Stimulated activated naive CD8-positive, alpha-beta T cell treated with anti-CD3 and anti-CD28 coated beads, Interleukin-15, Interleukin-2, amounts not matched to agents 100 U/mL and 50 U/mL, for 24 hours (primary cell): ENCODE results near the gene GALNT2.

Source experiments
- ATAC-seq: fragments of 150-1000 bp; cut with Tn5 transposase; one replicate; pipeline ENCODE4 v1.10.0; 2021
- DNase-seq: peaks from one replicate; pipeline ENCODE4 v3.0.0; 2021

The GALNT2 gene

GRCh38 chr1:230321341-230321740, 254.3 kb downstream of the GALNT2 start:
- ATAC-seq, result no peak
- DNase-seq, result no peak

DNA sequence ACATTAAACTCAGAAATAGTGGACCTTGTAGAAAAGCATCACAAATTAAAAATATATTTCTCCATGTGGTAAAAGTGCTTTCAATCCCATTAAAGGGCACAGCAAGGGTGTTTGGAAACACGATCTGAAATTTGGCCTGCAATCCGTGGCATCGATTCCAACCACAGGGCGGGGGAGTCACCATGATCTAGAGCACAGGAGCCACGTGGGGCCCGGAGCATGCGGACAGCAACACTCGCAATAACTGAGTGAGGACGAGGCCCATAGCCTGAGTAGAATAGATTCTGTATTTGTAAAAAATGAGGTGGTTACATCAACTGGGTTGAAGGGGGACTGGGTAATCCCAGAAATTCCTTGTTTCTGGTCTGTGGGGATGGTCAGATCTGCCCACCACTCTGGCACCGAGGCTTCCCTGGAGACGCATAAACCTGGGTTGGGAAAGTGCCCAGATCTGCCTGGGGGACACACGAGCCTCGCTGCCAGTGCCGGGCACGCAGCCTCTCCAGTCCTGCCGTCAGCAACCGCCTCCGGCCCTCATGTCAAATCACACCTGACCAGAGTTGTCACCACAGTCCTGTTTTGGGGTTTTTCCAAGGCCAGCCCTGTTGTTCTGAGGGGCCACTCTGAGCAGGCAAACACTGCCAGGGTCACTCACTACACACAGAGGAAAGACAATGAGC, 254.8 kb downstream of the GALNT2 start:
- ATAC-seq, result no peak
- no peak for DNase-seq

DNA sequence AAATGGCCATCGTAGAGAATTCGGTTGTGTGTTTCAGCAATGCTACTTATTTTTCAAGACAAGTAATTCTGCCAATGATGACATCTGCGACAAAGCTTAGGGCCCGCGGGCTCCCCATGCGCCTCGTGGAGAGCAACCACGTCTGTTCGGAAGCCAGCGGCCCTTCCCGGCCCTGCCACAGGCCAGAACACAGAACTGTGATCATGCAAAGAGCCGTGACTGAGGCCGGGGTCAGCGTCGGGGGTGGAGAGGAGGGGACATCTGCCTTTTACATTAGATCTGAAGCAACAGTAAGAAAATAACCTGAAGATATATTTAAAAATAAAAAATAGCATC, 255.4 kb downstream of the GALNT2 start:
- no peak for ATAC-seq
- no peak for DNase-seq

GRCh38 chr1:230322967-230323547, 256.0 kb downstream of the GALNT2 start:
- no peak for DNase-seq
- ATAC-seq, result no peak

- ATAC-seq (no peak), DNase-seq (no peak)
Measured at GRCh38 chr1:230323686-230324085, 256.6 kb downstream of the GALNT2 start.

GRCh38 chr1:230326971-230327891, 260.2 kb downstream of the GALNT2 start:
- ATAC-seq (no peak), DNase-seq (no peak)

DNA sequence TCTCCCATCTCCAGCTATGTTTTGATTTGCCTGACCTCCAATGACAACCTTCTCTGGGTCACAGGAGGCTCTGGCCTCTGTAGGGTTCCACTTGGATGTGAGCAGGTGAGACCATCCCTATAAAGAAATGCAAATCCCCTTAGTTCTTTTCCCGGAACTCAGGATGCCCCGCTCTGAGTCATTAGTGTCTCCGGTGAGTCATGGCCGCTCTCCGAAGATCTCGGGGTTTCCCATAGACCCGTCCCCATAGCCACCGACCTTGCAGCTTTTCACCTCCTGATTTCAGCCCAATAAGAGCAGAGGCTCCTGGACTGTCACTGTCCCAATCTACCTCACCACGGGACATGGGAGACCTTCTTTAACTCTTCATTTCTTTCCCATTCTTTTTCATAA, 260.9 kb downstream of the GALNT2 start:
- DNase-seq, result peak; percentile 38
- ATAC-seq, result peak; percentile 65

- no peak for DNase-seq
- no peak for ATAC-seq
Measured at GRCh38 chr1:230328342-230329015, 261.4 kb downstream of the GALNT2 start.

DNA sequence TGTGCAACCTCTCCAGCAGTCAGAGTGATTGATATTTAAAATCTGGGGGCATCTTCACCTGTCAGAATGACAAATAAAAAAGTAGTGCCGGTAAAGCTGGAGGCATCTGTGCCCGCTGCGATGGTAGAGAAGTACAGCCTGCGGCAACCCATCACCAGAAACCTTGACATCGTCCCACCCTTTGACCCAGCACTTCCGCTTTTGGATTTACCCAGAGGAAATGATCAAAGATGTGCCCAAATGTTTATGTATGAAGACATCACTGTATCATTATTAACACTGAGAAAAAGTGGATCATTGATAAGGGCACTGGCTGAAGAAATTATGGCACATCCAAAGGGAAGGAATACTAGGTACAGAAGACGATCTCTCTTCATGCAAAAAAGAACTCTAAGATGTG, 263.1 kb downstream of the GALNT2 start:
- ATAC-seq (no peak), DNase-seq (no peak)
